Esophagus squamous epithelium (tissue), 4 donors: ENCODE results near the gene ENOX1.

ENCODE experiments used
- POLR2A ChIP-seq, 4 donors: fragments of 450-650 bp; IDR thresholded peaks; one replicate each; pipeline ENCODE4 v1.6.1; 2017; ENCODE audit warnings: antibody characterized with exemption in 4 of 4, mild to moderate bottlenecking in 4 of 4, moderate library complexity in 3 of 4
- TF ChIP-seq, protein P1 (sequence below), 6 experiments: fragments of 450-650 bp in 4 of 6; fragments of 200-600 bp in 2 of 6; sonication (generic) in 2 of 6; IDR thresholded peaks; one replicate each; pipeline ENCODE4 v1.5.1; 2016 to 2019; ENCODE audit warnings: antibody characterized with exemption in 6 of 6, mild to moderate bottlenecking in 4 of 6, moderate library complexity in 4 of 6

DNA sequence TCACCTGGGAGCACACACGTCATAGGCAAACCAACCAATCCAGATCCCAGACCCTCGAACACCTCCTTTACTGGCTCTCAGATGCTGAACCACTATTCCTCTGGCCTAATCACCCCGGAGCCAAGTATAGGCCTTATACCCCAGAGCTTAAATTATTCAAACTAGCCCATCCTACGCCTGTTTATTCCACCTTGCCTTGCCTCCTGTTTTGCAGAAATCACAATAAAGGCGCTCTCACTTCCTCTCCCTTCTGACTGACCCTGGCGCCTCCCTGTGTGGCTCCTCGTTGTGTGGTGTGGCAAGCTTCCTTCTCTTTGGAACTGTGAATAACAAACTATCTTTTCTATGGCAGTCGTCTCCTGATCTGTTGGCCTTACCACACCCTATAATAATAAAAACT, 354.9 kb downstream of the ENOX1 start:
- no peak for TF ChIP-seq POLR2A (IDR thresholded peaks at IDR 0.05)
- TF ChIP-seq, protein P1, sequence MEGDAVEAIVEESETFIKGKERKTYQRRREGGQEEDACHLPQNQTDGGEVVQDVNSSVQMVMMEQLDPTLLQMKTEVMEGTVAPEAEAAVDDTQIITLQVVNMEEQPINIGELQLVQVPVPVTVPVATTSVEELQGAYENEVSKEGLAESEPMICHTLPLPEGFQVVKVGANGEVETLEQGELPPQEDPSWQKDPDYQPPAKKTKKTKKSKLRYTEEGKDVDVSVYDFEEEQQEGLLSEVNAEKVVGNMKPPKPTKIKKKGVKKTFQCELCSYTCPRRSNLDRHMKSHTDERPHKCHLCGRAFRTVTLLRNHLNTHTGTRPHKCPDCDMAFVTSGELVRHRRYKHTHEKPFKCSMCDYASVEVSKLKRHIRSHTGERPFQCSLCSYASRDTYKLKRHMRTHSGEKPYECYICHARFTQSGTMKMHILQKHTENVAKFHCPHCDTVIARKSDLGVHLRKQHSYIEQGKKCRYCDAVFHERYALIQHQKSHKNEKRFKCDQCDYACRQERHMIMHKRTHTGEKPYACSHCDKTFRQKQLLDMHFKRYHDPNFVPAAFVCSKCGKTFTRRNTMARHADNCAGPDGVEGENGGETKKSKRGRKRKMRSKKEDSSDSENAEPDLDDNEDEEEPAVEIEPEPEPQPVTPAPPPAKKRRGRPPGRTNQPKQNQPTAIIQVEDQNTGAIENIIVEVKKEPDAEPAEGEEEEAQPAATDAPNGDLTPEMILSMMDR (IDR thresholded peaks at IDR 0.05) = no peak
